Measurements from ENCODE around the gene MAPK10.
"Not testable (repeated sequence)": the region's sequence is repeated elsewhere in the genome, so short reads cannot be mapped to it uniquely, and the experiment has no call there.

The MAPK10 gene

DNA sequence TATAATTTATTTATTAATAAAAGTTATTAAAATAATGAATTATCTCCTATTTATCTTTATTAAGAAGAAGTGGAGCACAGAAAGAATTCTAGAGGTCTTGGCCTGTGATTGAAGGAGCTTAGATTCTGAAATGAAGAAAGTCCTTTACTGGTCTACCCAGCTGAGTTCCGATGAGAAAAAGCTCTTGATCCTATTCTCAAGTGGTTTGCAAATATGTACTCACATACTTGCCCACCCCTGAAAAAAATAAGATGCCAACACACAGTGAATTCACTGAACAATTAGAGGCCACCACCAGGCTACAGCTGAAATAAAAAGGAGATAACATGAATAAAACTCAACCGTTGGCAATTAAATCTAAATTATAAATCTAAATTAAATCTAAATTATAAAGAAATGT lies 253.4 kb downstream of the MAPK10 start:
- DNase-seq (ENCODE audit: low spot score) = no peak

DNA sequence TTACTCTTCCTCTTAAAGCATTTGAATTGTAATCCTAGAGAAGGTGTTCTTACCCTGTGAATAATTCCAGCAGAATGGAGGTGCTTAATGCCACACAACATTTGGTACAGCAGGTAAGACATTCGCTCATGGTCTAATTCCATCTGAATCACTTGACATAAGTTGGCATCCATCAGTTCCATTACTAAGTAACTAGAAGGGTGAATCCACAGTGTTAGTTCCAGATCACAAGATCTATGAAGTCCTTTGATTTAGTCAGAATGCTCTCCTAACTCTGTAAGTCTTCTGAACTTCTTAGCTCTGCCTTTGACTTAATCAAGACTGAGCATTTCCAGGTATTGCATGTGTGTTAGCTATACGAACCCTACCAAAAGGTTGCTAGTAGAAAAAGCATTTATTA lies 258.0 kb downstream of the MAPK10 start:
- no peak for DNase-seq (ENCODE audit: low spot score)

DNA sequence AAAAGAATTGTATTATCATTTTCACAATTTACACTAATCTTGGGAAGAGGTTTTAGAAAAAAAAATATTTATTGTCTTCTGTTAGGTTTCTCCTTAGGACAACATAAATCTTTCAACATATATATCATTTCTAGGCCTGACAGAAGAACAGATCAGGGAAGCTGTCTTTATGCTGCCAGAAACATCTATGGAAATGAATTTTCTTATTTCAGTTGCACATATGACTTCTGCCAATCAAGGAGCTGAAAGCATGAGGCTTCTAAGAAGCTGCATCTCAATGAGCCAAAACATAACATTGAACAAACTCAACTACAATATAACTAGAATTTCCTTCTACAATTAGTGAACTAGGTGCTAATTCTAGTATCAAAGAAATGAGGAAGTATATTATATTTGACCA lies 258.4 kb downstream of the MAPK10 start:
- no peak for DNase-seq (ENCODE audit: low spot score)

DNA sequence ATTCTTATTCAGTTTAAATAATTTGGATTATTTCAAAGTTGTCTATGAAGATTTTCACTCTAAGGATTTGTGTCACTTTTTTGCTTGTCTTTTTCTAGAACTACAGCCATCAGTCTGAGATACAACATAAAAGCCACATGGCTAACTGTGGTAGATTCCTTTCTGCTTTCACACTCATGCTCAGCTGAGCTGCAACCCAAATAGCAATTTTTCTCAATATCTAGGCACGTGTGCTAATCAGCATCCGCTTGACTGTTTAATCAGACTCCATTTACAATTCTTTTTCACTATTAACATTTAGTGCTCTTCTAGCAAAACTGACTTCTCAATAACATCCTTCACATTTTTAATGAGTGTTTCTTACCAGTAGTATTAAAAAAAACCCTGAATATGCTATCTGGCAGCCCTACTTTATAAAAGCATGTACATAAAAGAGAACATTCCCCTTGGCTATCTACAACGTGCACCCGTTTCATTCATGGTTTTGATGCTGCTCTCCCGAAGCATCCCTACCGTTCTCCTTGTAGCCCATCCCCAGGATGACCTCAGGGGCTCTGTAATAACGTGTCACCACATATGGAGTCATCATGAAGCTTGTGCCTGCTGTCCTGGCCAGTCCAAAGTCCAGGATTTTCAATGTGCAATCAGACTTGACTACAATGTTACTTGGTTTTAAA lies 259.2 kb downstream of the MAPK10 start:
- no peak for DNase-seq (ENCODE audit: low spot score)

DNA sequence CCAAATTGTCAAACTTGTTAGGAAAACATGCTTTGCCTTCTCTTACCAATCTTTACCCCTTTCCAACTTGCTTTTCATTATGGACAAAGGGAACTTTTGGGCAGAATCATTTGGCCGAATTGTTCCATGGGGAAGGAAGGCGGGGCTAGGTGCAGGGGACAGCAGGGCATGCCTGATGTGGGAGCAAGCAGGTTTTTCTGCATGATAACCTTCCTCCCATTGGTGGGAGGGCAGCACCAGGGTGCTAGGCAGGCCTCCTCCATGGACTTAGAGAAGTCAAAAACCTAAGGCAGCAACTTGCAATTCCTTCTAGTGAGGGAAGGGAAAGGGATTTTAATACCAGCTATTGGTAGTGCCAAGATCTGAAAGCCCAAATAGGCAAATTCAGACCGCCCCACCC lies 260.5 kb downstream of the MAPK10 start:
- DNase-seq (ENCODE audit: low spot score) = no peak

DNA sequence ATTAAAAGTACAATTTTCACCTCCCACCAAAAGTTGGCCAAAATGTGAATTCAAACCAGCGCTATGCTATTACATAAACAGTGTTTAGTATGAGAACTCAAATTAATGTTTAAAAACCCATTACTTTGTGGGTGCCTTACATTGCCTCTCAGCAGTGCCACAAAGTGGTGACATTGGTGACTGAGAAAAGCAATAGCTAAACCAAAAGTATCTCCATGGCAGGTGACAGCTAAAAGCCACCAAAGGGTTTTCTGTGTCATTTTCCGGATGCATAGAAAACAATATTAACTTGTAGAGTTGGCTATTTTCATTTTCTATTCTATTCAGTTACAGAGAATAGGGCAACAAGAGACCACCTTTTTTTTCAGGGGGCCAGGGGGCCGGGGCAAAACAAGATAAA lies 261.2 kb downstream of the MAPK10 start:
- no peak for DNase-seq (ENCODE audit: low spot score)

DNA sequence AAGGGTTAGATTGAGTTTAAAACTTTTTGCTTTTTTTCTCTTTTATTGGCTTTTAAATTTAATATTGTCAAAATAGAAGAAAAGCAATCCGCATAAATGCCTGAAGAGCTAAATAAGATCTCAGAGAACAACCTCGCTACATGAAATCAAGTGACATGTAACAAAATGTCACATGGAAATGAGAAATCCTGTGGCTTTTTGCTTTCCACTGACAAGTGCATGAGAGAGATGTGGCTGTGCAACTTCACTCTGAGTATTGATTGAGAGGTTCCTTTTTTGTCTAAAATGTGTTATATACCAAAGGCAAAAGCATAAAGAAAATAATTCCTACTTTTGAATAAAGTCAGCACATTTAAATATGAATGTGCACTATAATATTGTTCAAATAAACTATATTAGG lies 263.5 kb downstream of the MAPK10 start:
- no peak for DNase-seq (ENCODE audit: low spot score)

DNA sequence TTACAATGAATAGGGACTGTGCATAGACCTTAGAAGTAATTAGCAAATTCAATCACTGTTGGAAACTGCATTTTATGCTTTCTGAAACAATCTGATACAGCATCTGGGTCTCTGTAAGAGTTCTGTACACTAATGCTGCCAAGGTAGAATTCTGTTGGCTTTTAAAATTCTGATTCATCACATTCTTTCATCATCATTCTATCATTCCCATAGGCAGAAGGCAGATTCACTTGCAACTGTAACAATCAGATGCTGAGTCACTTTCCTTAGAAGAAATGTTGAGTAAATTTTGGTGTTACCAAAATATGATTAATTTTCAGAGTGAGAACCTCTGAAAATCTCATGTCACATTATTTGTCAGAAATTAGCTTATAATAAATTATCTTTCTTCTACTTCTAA lies 267.2 kb downstream of the MAPK10 start:
- no peak for DNase-seq (ENCODE audit: low spot score)

DNA sequence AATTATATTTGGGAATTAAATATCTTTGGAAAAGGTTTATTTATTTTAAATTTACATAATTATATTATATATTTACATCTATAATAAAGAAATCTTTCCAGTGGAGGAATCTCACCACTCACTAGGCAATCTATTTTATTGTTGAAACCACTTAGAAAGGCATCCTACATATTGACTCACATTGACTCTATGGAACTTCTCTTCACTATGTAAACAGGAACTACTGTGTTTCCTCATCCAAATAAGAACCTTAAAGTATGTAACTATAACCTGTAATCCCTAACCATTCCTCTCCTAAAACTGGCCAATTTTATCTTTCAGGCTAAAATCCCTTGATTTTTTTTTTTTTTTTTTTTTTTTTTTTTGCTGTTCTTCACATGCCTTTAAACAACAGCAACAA lies 268.7 kb downstream of the MAPK10 start:
- DNase-seq (ENCODE audit: low spot score) = no peak

DNA sequence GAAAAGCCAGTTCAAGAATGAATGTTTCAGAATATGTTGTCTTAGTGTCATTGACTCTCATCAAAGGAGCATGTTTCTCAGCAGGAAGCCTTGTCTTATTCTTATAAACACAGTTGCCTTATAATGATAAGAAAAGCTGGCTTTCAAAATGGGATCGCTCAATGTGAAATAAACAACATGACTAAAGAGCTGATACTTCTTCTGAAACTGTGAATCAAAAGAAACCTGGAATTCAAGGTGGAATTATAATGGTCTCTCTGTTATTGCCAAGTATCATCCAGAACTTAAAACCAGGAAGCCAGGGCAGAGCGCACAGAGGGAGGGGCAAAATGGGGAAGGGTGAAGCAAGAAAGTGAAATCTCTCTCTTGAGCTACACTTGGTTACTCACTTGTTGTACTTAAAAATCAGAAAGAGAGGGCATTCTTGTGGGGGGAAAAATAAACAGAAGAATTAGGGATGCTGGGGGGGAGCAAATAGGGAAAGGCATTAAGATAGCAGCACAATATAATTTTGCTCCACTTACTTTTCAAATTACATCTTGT lies 270.0 kb downstream of the MAPK10 start:
- no peak for DNase-seq (ENCODE audit: low spot score)

DNA sequence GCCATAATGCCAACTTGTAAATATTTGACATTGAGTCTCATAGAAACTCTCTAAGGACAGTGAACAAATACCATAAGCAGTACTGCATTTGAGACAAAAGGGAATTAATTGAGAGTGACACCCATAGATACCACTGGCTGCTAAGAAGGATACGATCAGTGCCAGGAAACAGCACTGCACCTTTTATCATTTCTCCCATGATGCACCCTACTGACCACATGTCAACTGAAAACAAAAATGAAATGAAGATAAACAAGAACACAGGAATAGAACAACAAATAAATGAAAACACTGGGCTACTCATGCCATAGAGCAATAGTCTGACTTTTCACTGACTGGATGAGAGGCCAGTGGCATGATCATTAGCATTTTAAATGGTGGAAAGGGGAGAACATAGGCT lies 270.8 kb downstream of the MAPK10 start:
- no peak for DNase-seq (ENCODE audit: low spot score)

DNA sequence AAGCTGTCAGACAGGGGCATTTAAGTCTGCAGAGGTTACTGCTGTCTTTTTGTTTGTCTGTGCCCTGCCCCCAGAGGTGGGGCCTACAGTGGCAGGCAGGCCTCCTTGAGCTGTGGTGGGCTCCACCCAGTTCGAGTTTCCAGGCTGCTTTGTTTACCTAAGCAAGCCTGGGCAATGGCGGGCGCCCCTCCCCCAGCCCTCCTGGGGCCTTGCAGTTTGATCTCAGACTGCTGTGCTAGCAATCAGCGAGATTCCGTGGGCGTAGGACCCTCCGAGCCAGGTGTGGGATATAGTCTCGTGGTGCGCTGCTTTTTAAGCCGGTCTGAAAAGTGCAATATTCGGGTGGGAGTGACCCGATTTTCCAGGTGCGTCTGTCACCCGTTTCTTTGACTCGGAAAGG lies 284.1 kb downstream of the MAPK10 start:
- not testable (repeated sequence) for DNase-seq (ENCODE audit: low spot score)

DNA sequence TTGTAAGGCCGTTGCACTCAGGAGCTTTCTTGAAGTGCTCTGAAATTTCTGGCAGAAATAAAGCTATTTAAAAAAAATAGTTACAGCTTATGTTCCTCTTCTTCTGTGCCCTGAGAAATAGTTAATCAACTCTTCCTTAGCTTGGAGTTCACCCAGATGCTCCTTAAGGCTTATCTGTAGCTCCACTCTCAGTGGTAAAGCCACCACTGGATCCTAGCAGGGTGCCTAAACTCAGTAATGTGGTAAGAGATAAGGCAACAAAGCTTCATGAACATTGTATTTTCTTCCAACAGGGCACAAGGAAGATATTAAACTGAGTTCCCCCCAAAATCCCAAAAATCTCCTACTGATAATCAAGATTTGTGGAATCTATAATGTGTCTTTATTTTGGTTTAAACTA lies 299.5 kb downstream of the MAPK10 start:
- no peak for DNase-seq (ENCODE audit: low spot score)

DNA sequence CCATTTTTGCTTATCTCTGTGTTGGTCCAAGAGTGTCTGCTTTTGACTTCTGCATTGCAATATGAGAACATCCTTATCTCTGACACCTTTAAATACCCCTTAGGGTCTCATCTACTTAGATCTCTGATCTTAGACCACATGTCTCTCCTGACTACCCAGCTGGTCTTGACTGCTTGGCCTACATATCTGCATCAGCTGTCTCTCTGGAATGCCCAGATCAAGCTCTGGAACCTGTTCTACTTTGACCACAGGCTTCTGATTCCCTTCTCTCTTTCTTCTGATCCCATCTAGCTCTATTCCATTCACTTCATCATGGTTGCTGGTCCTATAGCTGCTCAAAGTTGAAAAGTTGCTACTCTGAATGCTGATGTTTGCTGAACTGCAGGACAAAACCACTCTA lies 301.2 kb downstream of the MAPK10 start:
- DNase-seq (ENCODE audit: low spot score) = no peak

DNA sequence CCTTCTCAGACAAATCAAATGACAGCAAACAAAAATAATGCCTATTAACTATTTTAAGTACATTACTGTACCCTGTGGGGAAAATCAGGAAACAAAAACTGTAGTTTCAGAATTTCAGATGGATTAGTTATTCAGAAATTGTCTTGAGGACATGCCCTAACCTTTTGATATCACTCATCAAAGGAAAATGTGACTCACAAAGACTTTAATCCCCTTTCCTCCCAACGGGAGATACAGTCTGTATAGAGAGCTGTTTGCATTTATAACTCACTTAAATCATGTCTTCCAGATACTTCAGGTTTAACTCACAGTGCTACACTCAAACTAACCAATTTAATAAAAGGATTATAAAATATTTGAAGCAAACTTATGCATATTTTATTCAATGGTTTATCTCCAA lies 304.0 kb downstream of the MAPK10 start:
- DNase-seq (ENCODE audit: low spot score) = no peak

DNA sequence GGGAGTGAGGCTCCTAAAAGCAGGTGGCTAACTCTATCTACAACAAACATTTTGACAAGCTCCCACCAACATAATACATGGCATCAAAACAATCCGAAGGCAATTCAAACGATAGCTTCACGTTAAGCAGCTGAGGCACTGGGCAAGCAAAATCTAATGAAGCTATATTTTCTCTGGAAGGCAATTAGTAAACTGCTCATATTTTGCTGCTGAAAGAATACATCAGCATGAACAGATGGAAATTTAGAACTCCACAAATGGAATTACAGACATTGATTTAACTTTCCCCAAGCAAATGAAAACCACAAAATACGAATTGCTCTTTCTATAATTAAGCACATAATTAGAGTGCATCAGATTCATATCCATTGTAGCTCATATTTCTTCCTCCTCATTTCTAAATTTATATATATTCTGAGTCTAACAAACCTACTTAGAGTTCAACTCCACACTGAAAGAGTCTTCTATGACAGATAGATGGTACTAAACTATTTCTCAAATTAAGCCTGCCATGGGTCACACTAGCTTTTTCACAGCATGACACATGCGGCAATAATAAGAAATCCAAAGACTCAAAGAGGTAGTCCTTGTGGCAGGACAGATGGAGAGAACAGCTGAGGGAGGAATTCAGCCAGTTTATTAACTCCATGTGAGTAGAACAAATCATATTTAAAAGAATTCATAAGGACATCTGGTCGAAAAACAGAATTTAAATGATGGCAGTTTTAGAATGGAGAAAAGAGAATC lies 305.4 kb downstream of the MAPK10 start:
- DNase-seq (ENCODE audit: low spot score) = no peak

DNA sequence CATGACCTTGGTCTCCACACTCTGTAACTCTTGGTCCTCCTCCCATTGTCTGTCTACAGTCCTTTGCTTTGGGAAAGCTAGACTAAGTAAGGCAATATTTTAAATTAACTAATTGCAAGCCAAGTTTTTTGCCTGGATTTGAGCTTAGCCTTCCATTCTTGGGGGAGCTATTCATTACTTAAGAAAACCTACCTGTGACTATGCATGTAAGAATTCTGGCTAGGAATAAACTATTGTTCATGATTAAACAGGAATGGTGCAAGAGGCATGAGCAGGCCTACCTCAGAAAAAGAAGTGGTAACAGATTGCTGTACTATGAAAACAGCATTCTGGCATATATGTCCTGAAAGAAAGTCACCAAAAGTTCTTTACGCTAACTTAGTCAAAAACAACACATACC lies 309.4 kb downstream of the MAPK10 start:
- DNase-seq (ENCODE audit: low spot score) = no peak

DNA sequence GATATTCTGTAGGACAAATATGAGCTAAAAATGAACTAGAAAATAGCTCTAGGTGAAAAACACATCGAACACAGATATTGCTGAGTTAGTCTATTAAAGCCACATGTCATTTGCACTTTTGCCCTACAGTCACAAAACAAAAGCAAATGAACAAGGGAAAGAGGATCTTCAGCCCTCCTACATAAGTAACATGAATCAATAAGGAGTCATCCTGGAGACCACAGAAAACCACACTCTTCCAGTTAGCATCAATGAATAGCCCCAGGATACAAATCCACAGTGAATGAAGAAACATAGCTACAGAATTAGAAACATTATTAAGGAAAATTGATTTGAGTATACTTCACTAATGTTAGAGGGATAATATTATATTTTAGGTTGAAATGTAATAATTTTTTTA lies 311.4 kb downstream of the MAPK10 start:
- no peak for DNase-seq (ENCODE audit: low spot score)

DNA sequence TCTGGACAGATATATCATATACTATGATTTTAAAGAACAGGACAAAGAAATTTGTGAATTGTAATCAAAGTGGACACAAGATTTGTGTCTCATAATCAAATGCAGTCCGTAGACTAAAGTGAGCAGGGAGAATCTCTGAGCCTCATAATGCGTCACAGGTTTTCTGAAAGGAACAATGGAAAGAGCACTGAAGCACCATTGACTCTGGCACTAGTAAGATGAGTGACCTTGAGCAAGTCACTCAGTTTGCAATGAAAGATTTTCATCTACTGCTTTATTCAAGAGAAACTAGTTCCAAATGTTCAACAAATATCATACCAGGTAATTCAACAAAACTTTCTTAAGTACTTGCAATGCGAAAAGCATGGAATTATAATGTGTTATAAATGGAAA lies 315.3 kb downstream of the MAPK10 start:
- DNase-seq (ENCODE audit: low spot score) = no peak

DNA sequence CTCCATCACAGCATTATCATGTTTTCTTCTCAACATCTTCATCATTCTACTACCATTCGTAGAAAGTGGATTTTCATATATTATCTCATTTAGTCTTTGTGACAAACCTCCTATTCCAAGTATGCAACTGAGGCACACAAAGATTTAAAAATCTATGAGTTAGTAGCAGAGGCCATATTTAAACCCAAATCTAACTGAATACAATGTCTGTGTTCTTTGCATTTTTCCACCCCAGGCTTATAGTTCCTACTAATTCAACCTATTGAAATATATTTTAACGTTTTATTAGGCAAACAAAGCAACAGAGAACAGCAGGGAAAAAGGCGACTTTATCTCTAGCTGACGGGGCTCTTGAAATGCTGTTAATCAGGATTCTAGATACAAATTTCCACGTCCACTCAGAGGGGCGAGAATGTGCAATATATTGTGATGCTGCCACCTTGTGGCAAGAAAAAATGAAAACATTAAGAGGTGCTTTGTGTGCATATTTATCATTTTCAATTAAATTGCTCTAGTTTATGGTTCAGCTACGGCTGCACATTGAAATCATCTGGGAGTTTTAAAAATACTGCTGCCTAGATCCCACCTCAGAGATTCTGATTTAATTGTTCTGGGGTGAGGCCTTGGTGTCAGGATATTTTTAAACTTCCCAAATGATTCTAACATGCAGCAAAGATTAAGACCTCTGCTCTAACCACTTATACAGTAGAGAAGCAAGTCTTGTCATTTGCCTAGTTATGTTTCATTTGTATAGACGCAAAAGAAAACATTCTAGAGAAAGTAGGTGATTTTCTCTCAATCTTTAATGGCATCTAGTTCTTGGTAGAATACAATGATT lies 315.9 kb downstream of the MAPK10 start:
- DNase-seq (ENCODE audit: low spot score) = no peak

DNA sequence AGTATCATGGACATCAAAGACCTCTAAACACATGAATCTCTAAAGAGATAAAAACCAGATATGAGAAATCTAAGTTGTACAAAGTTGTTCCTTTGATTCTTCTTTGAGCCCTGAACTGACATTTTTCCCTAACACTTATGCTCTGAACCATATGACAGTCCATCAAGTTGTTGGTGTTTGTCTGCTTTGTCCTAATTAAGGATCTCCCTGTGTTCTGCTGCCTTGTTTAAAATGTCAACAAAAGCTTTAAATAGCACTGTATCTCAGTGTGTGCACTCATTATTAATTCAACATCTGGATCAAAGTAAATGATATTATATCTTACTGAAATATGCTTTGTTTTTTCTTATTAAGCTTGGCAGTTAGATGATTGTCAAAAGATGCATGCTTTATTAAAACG lies 321.8 kb downstream of the MAPK10 start:
- DNase-seq (ENCODE audit: low spot score) = no peak

DNA sequence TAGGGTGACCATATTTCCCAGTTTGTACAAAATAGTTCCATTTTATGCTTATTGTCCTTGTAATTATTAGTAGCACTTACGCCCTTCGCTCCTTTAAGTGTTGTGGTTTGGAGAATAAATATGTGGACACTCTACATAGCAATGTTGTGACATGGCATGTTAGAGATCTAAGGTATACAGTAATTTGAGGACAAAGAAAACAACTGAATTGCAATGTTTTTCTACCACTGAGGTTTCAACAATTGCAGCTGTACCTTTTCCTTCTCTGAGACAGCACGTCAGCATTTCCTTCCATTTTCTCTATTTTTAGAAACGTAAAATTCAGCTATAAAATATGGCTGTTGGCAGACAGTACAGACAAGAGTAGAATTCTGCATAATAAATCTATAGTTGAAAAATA lies 323.1 kb downstream of the MAPK10 start:
- no peak for DNase-seq (ENCODE audit: low spot score)

DNA sequence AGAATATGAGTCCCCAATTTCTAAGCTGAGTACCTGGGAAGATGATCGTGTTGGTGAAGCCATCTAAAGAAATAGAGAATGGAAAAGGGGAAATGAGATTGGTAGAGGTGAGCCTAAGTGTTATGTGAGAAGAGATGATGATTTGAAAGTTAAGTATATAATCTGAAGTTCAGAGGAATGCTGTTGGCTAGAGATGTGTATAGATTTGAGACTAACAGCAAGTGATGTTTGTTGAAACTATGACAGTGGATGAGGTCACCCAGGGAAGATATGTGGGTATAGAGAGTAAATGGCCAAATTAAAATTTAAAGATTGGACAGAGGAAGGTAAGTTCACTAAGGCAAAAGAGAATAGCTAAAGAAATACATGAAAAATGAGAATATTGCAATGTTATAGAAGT lies 324.2 kb downstream of the MAPK10 start:
- DNase-seq (ENCODE audit: low spot score) = no peak

Data from HuH-7 (cell line).